Fibroblast of lung (primary cell): ENCODE measurements around the gene TIMM29. TPM values are rescaled to one million over a fixed set of nuclear protein-coding genes. Genes with fewer than 3 reads are reported as not detected.

ENCODE experiments used
- DNase-seq, 2 donors: peaks; one replicate each; pipeline versions ENCODE4 v3.0.0 to v3.0.0-alpha.2; 2010; ENCODE audit warnings: low read depth in 2 of 2
- H2AFZ ChIP-seq: 2 replicates; pipeline ENCODE4 v1.5.1; 2012; ENCODE audit warnings: low read length, control low read depth, inconsistent platforms
- H3K27ac ChIP-seq: 2 replicates; pipeline ENCODE4 v1.5.1; 2011; ENCODE audit warnings: low read length, control low read depth; ENCODE audit not compliant: insufficient read depth
- H3K27me3 ChIP-seq: 2 replicates; pipeline ENCODE4 v1.5.1; 2011; ENCODE audit warnings: mild to moderate bottlenecking, low read length; ENCODE audit not compliant: control insufficient read depth, insufficient read depth
- H3K36me3 ChIP-seq: 2 replicates; pipeline ENCODE4 v1.5.1; 2011; ENCODE audit warnings: low read length; ENCODE audit not compliant: control insufficient read depth, insufficient read depth
- H3K4me1 ChIP-seq: 2 replicates; pipeline ENCODE4 v1.5.1; 2011; ENCODE audit warnings: low read length; ENCODE audit not compliant: control insufficient read depth, insufficient read depth; ENCODE audit errors: extremely low read depth
- H3K4me2 ChIP-seq: 2 replicates; pipeline ENCODE4 v1.5.1; 2011; ENCODE audit warnings: low read length, control low read depth; ENCODE audit not compliant: insufficient read depth; ENCODE audit errors: extremely low read depth
- H3K4me3 ChIP-seq, 4 experiments: fragments of 200-600 bp in 1 of 4; sonication (generic) in 1 of 4; replicated peaks in 1 of 4; 2 replicates each; pipeline ENCODE4 v1.5.1; 2011 to 2016; ENCODE audit warnings: low read length in 4 of 4, low read depth in 3 of 4, mild to moderate bottlenecking in 3 of 4, control low read depth in 2 of 4, inconsistent platforms in 1 of 4, mixed read lengths in 1 of 4; ENCODE audit not compliant: insufficient read depth in 1 of 4; ENCODE audit errors: control extremely low read depth in 1 of 4
- H3K79me2 ChIP-seq: 2 replicates; pipeline ENCODE4 v1.5.1; 2012; ENCODE audit warnings: mild to moderate bottlenecking, low read length, inconsistent platforms; ENCODE audit not compliant: control insufficient read depth, insufficient read depth
- H3K9ac ChIP-seq: 2 replicates; pipeline ENCODE4 v1.5.1; 2011; ENCODE audit warnings: mild to moderate bottlenecking, low read length, control low read depth; ENCODE audit not compliant: insufficient read depth
- H3K9me3 ChIP-seq: 2 replicates; pipeline ENCODE4 v1.5.1; 2012; ENCODE audit warnings: low read depth, low read length; ENCODE audit not compliant: control insufficient read depth, insufficient read depth
- H4K20me1 ChIP-seq: 2 replicates; pipeline ENCODE4 v1.5.1; 2011; ENCODE audit warnings: low read length; ENCODE audit not compliant: control insufficient read depth, insufficient read depth; ENCODE audit errors: extremely low read depth
- EZH2 ChIP-seq: IDR thresholded peaks from 2 replicates; pipeline ENCODE4 v1.5.1; 2012; ENCODE audit warnings: low read length, control low read depth, mild to moderate bottlenecking; ENCODE audit errors: missing control alignments
- polyA plus RNA-seq, 2 donors: library from polyadenylated mRNA; depleted of rRNA in 1 of 2; stranded (reverse) in 1 of 2; unstranded in 1 of 2; fragments of >200 nt; gene quantifications; 2 replicates each; pipeline ENCODE4 v1.2.1, GENCODE V29; 2011 to 2012; ENCODE audit warnings: missing spikeins in 1 of 2
- total RNA-seq: library from RNA; depleted of rRNA; stranded (reverse); fragments of >200 nt; gene quantifications from 2 replicates; pipeline ENCODE4 v1.2.1, GENCODE V29; 2014
- TF ChIP-seq, protein P1 (sequence below), 2 donors: IDR thresholded peaks in 1 of 2; conservative IDR thresholded peaks in 1 of 2; 1 replicate in 1 of 2; 2 replicates in 1 of 2; pipeline ENCODE4 v1.5.1; 2011 to 2012; ENCODE audit warnings: low read length in 2 of 2, control low read depth in 1 of 2, inconsistent platforms in 1 of 2, low read depth in 1 of 2, mild to moderate bottlenecking in 1 of 2

Gene TIMM29
- total and polyA plus RNA-seq, 2 donors (not counting 1 experiment from before 2014, with no cell fraction given) = 7.0 to 29.2 TPM

DNA sequence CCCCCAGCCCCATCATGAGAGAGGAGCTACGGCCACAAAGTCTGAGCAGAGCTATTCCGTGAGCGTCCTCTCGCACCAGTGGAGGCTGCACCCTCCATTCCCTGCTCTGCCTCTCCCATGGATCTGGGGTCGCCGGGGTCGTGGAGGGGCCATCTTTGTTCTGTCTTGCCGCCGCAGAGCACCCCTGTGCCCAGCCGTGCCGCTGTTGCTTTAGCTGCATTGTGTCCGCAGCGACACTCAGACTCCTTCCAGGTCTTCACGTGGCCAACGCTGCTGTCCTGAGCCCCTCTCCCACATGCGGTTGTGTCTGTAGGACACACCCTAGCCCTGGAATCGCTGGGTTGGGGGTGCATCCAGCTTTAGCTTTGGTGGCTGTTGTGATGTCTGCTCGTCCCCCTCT, 16.0 kb upstream of the TIMM29 start:
- no peak for DNase-seq
- Histone ChIP-seq H3K79me2 (no peaks in the 10 kb centered on the region), H3K36me3 (peaks cover 27% of the 10 kb centered on the region)

DNA sequence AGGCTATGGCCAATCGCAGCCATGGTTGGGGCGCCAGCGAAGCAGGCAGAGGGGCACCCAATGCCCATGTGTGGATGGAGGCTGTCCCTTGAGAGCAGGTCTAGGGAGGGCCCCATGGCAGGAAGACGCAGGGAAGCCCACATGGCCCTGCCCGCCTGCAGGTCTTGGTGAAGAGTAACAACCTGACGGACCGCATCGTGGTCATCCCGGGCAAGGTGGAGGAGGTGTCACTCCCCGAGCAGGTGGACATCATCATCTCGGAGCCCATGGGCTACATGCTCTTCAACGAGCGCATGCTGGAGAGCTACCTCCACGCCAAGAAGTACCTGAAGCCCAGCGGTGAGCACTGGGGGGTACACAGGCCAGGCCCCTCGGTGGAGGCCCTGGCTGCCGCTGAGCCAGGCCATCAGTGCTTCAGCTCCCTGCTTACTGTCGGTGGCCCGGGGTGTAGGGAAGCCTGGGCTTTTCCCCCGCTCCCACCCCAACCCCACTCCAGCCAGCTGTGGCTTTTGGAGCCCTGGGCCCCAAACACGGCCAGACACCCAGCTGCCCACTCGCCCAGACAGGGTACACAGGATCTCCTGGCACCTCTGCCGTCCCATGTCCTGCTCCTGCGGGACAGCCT, 14.8 kb upstream of the TIMM29 start:
- H3K27ac ChIP-seq = no peak overlapping the region
- H3K27me3 ChIP-seq = no peaks in the 10 kb centered on the region
- H2AFZ ChIP-seq = no peak overlapping the region
- no peak for TF ChIP-seq EZH2
- TF ChIP-seq, protein P1, sequence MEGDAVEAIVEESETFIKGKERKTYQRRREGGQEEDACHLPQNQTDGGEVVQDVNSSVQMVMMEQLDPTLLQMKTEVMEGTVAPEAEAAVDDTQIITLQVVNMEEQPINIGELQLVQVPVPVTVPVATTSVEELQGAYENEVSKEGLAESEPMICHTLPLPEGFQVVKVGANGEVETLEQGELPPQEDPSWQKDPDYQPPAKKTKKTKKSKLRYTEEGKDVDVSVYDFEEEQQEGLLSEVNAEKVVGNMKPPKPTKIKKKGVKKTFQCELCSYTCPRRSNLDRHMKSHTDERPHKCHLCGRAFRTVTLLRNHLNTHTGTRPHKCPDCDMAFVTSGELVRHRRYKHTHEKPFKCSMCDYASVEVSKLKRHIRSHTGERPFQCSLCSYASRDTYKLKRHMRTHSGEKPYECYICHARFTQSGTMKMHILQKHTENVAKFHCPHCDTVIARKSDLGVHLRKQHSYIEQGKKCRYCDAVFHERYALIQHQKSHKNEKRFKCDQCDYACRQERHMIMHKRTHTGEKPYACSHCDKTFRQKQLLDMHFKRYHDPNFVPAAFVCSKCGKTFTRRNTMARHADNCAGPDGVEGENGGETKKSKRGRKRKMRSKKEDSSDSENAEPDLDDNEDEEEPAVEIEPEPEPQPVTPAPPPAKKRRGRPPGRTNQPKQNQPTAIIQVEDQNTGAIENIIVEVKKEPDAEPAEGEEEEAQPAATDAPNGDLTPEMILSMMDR (conservative IDR thresholded peaks at IDR 0.05 in 1 of 2, IDR thresholded peaks at IDR 0.05 in 1 of 2; ENCODE audit: low read depth in 1 of 2, low read length in 2 of 2) = no peak
- no peaks in the 10 kb centered on the region for H4K20me1 ChIP-seq
- no peak overlapping the region for H3K4me2 ChIP-seq
- H3K36me3 ChIP-seq = peaks cover 18% of the 10 kb centered on the region
- H3K4me3 ChIP-seq = no peak overlapping the region
- H3K4me1 ChIP-seq = peaks cover 13% of the 10 kb centered on the region
- no peak overlapping the region for H3K9ac ChIP-seq
- no peak for DNase-seq
- no peaks in the 10 kb centered on the region for H3K79me2 ChIP-seq
- H3K9me3 ChIP-seq = no peaks in the 10 kb centered on the region

More for the DNA sequence above, 16.0 kb upstream of the TIMM29 start:
- Histone ChIP-seq H2AFZ (no peak overlapping the region), H3K27me3 (no peaks in the 10 kb centered on the region), H3K4me3 (no peak overlapping the region), H3K4me2 (no peak overlapping the region), H4K20me1 (no peaks in the 10 kb centered on the region), H3K9ac (no peak overlapping the region), H3K4me1 (peaks cover 13% of the 10 kb centered on the region), H3K27ac (no peak overlapping the region), H3K9me3 (no peaks in the 10 kb centered on the region)
- no peak for TF ChIP-seq EZH2
- TF ChIP-seq, protein P1 (conservative IDR thresholded peaks at IDR 0.05 in 1 of 2, IDR thresholded peaks at IDR 0.05 in 1 of 2; ENCODE audit: low read depth in 1 of 2, low read length in 2 of 2) = no peak

DNA sequence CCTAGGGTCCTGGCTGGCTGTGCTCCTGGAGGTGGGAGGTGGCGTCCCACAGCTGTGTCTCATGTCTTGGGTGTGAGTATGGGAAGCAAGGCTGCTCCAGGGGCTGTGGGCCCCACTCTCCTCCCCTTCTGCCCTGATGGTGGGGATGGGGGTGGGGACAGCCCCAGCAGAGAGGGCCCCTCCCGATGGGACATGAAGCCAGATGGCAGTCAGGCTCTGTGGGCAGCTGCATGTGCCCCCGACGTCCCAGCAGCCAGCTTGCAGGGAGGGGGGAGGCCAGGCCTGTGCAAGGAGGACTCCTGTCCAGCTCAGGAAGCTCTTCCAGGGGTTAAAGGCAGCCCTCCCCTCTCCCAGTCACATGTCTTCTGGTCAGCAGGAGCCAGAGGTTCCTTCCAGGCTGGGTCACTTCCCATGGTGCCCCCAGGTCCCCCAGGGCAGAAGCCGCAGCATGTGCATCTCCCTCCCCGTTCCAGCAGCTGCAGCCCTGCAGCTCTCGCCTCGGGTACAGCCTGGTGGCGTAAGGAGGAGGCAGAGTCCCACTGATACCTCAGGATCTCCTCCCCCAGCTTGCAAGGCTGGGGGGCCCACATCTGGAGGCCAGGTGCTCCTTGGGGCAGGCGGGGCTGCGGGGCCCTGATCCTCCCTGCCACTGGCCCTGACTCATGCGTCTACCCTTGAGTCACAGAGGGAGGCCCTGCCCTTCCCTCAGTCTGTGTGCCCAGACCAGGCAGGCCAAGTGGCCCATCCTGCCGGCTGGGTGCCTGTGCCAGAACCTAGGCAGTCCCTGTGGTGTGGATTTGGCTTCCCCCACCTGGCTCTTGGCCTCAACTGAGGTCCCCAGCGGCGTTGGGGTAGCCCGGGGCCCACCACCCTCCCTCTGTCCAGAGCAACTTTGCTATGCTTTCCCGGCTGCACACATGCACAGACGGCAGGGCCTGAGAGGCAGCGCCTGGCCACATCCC, 13.2 kb upstream of the TIMM29 start:
- Histone ChIP-seq H3K9ac (peak overlapping the region; percentile 13), H3K4me3 (no peak overlapping the region), H3K27me3 (no peaks in the 10 kb centered on the region), H2AFZ (no peak overlapping the region), H3K4me2 (peak overlapping the region; percentile 72), H3K79me2 (no peaks in the 10 kb centered on the region), H3K27ac (peak overlapping the region; percentile 39), H3K36me3 (peaks cover 17% of the 10 kb centered on the region), H3K4me1 (peaks cover 13% of the 10 kb centered on the region), H3K9me3 (no peaks in the 10 kb centered on the region), H4K20me1 (no peaks in the 10 kb centered on the region)
- TF ChIP-seq, protein P1 (conservative IDR thresholded peaks at IDR 0.05 in 1 of 2, IDR thresholded peaks at IDR 0.05 in 1 of 2; ENCODE audit: low read depth in 1 of 2, low read length in 2 of 2) = peak; percentile 25 to 30
- no peak for TF ChIP-seq EZH2
- DNase-seq = peak; percentile 81 to 89
